Heart left ventricle (tissue), 13 donors: ENCODE results near the gene SNRNP35.

Experiments
- POLR2A ChIP-seq, 2 donors: fragments of 450-650 bp; IDR thresholded peaks; one replicate each; pipeline ENCODE4 v1.6.1; 2017; ENCODE audit warnings: antibody characterized with exemption in 2 of 2, mild to moderate bottlenecking in 2 of 2, moderate library complexity in 2 of 2
- TF ChIP-seq, protein P1 (sequence below), 12 donors: fragments of 200-600 bp; sonication (generic) in 4 of 12; IDR thresholded peaks; one replicate each; pipeline versions ENCODE4 v1.5.0 to v1.8.0; 2018 to 2022; ENCODE audit warnings: antibody characterized with exemption in 12 of 12, mild to moderate bottlenecking in 5 of 12
- donor health status: ischemic (EF 13 %, LVEDD 7.1; RV severe dilation, severe dysfunction).
- donor health status: DM: no; HTN: yes; CAD: no.
- donor health status: DM: no; HTN: no; CAD: no.
- donor health status: ischemic (EF 25% LVEDD 6.9; RV normal size, moderate dysfunction).
- donor health status: ischemic (EF 25% LVEDD 5.7; RV mildly dilated, moderate dysfunction).
- donor health status: ischemic (EF 35%, LVEDD 5.7; RV mildly dilated, moderate dysfunction).
- donor health status: nonischemic (EF 11% LVEDD 7.7; RV severe dilation, severe dysfunction).
- donor health status: DM: yes; HTN: yes; CAD: no.
- donor health status: PGD.
- donor health status: ischemic (EF 29% LVEDD 5.4; RV normal size, mild dysfunction).
- donor health status: nonischemic (EF 23%, LVEDD 6.1; RV moderate dilation, normal function).

DNA sequence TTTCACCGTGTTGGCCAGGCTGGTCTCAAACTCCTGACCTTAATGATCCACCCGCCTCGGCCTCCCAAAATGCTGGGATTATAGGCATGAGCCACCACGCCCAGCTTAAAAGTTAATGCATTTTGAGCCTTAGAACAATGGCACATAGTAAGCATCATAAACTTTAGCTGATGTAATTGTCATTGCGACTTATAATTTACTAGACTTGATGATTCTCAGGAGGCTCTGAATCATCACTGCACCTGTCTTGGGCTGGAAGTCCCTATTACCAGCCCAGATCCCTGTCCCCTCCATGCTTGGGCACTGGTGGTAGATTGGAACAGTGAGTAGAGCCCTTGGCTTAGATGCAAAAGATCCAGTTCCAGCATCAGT lies 47.9 kb upstream of the SNRNP35 start:
- TF ChIP-seq, protein P1, sequence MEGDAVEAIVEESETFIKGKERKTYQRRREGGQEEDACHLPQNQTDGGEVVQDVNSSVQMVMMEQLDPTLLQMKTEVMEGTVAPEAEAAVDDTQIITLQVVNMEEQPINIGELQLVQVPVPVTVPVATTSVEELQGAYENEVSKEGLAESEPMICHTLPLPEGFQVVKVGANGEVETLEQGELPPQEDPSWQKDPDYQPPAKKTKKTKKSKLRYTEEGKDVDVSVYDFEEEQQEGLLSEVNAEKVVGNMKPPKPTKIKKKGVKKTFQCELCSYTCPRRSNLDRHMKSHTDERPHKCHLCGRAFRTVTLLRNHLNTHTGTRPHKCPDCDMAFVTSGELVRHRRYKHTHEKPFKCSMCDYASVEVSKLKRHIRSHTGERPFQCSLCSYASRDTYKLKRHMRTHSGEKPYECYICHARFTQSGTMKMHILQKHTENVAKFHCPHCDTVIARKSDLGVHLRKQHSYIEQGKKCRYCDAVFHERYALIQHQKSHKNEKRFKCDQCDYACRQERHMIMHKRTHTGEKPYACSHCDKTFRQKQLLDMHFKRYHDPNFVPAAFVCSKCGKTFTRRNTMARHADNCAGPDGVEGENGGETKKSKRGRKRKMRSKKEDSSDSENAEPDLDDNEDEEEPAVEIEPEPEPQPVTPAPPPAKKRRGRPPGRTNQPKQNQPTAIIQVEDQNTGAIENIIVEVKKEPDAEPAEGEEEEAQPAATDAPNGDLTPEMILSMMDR (IDR thresholded peaks at IDR 0.05) = no peak
- TF ChIP-seq POLR2A (IDR thresholded peaks at IDR 0.05) = no peak
